ENCODE results near the gene COL1A2. TPM values are rescaled to one million over a fixed set of nuclear protein-coding genes. Genes with fewer than 3 reads are reported as not detected.

The COL1A2 gene
- total and polyA plus RNA-seq, 2 donors from 2014 or later: 51.4 to 149 TPM

DNA sequence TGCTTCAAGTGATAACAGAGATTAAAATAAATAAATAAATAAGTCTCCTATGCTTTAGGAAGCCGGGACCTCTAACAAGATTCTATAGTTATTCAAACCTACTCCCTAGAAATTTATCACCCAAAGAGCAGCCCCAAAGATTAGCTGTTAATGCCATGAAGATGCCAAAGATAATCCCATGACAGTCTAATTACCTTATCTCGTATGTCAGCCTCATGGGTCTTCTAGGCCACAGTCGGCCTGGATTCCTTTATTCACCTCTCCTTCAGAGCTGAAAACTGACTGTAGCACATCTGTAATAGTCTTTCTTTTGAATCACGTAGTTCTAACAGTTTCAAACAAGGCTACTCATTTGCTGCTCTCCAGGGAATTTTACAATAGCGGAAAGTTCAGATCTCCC, 24.2 kb downstream of the COL1A2 start:
- no peak overlapping the region for H3K9ac ChIP-seq (ENCODE audit: low read length in 3 of 3)
- DNase-seq (no peak), FAIRE-seq (no peak)
- no peak overlapping the region for H3K4me3 ChIP-seq (ENCODE audit: low read length in 3 of 3)
- no peak for TF ChIP-seq CTCF (IDR thresholded peaks at IDR 0.05; ENCODE audit: borderline replicate concordance, extremely low read depth, insufficient read depth)
- no peaks in the 10 kb centered on the region for H3K9me3 ChIP-seq (ENCODE audit: control insufficient read depth in 2 of 3, insufficient read depth in 1 of 3, low read length in 3 of 3)
- intact Hi-C loops (cut with DNase I): no loop called here
- no peaks in the 10 kb centered on the region for H3K27me3 ChIP-seq (ENCODE audit: control insufficient read depth, insufficient read depth, low read length)
- H3K27ac ChIP-seq (ENCODE audit: low read depth in 2 of 2, low read length in 2 of 2): no peak overlapping the region
- peaks cover 0 to 8% (median 6%) of the 10 kb centered on the region in 3 donors for H3K36me3 ChIP-seq (ENCODE audit: control insufficient read depth in 2 of 3, insufficient read depth in 3 of 3, low read length in 3 of 3)
- peaks cover 0 to 5% (median 0%) of the 10 kb centered on the region in 3 donors for H3K4me1 ChIP-seq (ENCODE audit: control insufficient read depth in 2 of 3, insufficient read depth in 2 of 3, low read depth in 1 of 3, low read length in 3 of 3)

DNA sequence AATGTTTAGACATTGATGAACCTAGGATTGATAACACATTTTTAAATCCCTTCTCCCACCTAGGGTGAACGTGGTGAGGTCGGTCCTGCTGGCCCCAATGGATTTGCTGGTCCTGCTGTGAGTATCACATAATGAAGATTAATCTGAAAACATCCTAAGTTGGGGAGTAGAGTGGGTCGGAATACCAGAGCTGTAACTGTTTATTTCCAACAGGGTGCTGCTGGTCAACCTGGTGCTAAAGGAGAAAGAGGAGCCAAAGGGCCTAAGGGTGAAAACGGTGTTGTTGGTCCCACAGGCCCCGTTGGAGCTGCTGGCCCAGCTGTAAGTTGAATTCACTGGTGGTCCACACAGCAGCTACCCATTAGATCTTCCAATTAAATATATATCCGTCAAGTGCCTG, 25.6 kb downstream of the COL1A2 start:
- H3K27ac ChIP-seq (ENCODE audit: low read depth in 2 of 2, low read length in 2 of 2): no peak overlapping the region
- H3K36me3 ChIP-seq (ENCODE audit: control insufficient read depth in 2 of 3, insufficient read depth in 3 of 3, low read length in 3 of 3): peaks cover 0 to 12% (median 6%) of the 10 kb centered on the region in 3 donors
- no peak for TF ChIP-seq CTCF (IDR thresholded peaks at IDR 0.05; ENCODE audit: borderline replicate concordance, extremely low read depth, insufficient read depth)
- H3K27me3 ChIP-seq (ENCODE audit: control insufficient read depth, insufficient read depth, low read length): no peaks in the 10 kb centered on the region
- DNase-seq (no peak), FAIRE-seq (no peak)
- H3K9me3 ChIP-seq (ENCODE audit: control insufficient read depth in 2 of 3, insufficient read depth in 1 of 3, low read length in 3 of 3): no peaks in the 10 kb centered on the region
- H3K4me1 ChIP-seq (ENCODE audit: control insufficient read depth in 2 of 3, insufficient read depth in 2 of 3, low read depth in 1 of 3, low read length in 3 of 3): peaks cover 0 to 5% (median 0%) of the 10 kb centered on the region in 3 donors
- H3K9ac ChIP-seq (ENCODE audit: low read length in 3 of 3): no peak overlapping the region
- intact Hi-C loops (cut with DNase I): no loop called here
- no peak overlapping the region for H3K4me3 ChIP-seq (ENCODE audit: low read length in 3 of 3)

- Histone ChIP-seq H3K9me3 (ENCODE audit: control insufficient read depth in 2 of 3, insufficient read depth in 1 of 3, low read length in 3 of 3) (no peaks in the 10 kb centered on the region), H3K9ac (ENCODE audit: low read length in 3 of 3) (no peak overlapping the region), H3K27ac (ENCODE audit: low read depth in 2 of 2, low read length in 2 of 2) (no peak overlapping the region), H3K36me3 (ENCODE audit: control insufficient read depth in 2 of 3, insufficient read depth in 3 of 3, low read length in 3 of 3) (peaks cover 0 to 16% (median 6%) of the 10 kb centered on the region in 3 donors), H3K4me3 (ENCODE audit: low read length in 3 of 3) (no peak overlapping the region), H3K27me3 (ENCODE audit: control insufficient read depth, insufficient read depth, low read length) (no peaks in the 10 kb centered on the region), H3K4me1 (ENCODE audit: control insufficient read depth in 2 of 3, insufficient read depth in 2 of 3, low read depth in 1 of 3, low read length in 3 of 3) (peaks cover 0 to 5% (median 0%) of the 10 kb centered on the region in 3 donors)
- DNase-seq (no peak), FAIRE-seq (no peak)
- intact Hi-C loops (cut with DNase I): no loop called here
- no peak for TF ChIP-seq CTCF (IDR thresholded peaks at IDR 0.05; ENCODE audit: borderline replicate concordance, extremely low read depth, insufficient read depth)
Observed at GRCh38 chr7:94421681-94422080, 27.0 kb downstream of the COL1A2 start.

GRCh38 chr7:94422136-94422535, 27.4 kb downstream of the COL1A2 start:
- Histone ChIP-seq H3K27ac (ENCODE audit: low read depth in 2 of 2, low read length in 2 of 2) (no peak overlapping the region), H3K4me3 (ENCODE audit: low read length in 3 of 3) (no peak overlapping the region), H3K4me1 (ENCODE audit: control insufficient read depth in 2 of 3, insufficient read depth in 2 of 3, low read depth in 1 of 3, low read length in 3 of 3) (peaks cover 0 to 5% (median 0%) of the 10 kb centered on the region in 3 donors), H3K9me3 (ENCODE audit: control insufficient read depth in 2 of 3, insufficient read depth in 1 of 3, low read length in 3 of 3) (no peaks in the 10 kb centered on the region), H3K9ac (ENCODE audit: low read length in 3 of 3) (no peak overlapping the region), H3K27me3 (ENCODE audit: control insufficient read depth, insufficient read depth, low read length) (no peaks in the 10 kb centered on the region), H3K36me3 (ENCODE audit: control insufficient read depth in 2 of 3, insufficient read depth in 3 of 3, low read length in 3 of 3) (peaks cover 0 to 16% (median 6%) of the 10 kb centered on the region in 3 donors)
- FAIRE-seq (no peak), DNase-seq (no peak)
- no peak for TF ChIP-seq CTCF (IDR thresholded peaks at IDR 0.05; ENCODE audit: borderline replicate concordance, extremely low read depth, insufficient read depth)
- intact Hi-C loops (cut with DNase I): no loop called here

All from kidney (tissue), 14 donors.